HG02798 (cell line): ENCODE measurements around the gene IL31.

Experiments
- ATAC-seq: cut with Tn5 transposase; IDR thresholded peaks from one replicate; pipeline ENCODE4 v1.9.1; 2021; ENCODE audit warnings: mild to moderate bottlenecking; ENCODE audit not compliant: unreplicated experiment, poor library complexity

IL31 gene

DNA sequence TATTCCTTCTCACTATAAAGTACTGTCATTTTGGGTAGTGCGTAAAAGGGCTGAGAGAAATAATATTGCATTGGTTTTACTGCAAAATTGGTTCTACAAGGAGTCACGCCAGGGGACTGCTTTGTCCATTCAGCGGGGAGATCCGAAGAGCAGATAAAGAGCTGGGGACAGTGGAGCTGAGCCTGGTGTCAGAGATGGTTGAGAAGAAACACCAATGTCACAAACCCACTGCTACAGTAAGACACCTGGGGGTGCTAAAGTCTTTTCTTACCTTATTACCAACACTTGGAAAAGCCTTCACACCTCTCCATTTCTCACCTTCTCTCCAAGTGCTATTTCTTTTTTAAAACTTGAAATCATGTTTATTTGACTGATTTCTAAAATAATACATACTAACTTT, 14.1 kb downstream of the IL31 start:
- ATAC-seq: no peak

- no peak for ATAC-seq
Observed at GRCh38 chr12:122158700-122159285, 15.2 kb downstream of the IL31 start.

GRCh38 chr12:122155705-122156104, 18.3 kb downstream of the IL31 start:
- ATAC-seq: no peak

GRCh38 chr12:122152754-122153153, 21.3 kb downstream of the IL31 start:
- ATAC-seq: no peak

- ATAC-seq: no peak
Observed at GRCh38 chr12:122150127-122150681, 23.8 kb downstream of the IL31 start.

DNA sequence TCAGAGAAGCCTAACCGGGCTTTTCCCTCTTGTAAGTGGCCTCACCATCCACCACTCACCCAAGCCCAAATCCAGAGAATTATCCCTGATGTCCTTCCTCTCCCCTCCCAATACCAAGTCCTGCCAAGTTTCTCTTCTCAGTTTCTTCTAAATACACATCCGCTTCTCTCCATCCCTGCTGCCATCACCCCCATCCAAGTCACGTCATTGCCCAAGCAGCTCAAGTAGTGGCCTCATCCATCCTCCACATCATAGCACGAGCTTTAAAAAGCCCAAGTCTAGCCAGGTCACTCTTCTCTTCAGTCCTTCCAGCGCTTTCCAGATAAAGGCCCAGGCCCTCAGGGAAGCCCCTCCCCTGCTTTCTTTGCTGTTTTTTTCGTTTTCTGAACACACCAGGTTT, 25.4 kb downstream of the IL31 start:
- no peak for ATAC-seq

- no peak for ATAC-seq
Observed at GRCh38 chr12:122147514-122148290, 26.3 kb downstream of the IL31 start.

- no peak for ATAC-seq
Observed at GRCh38 chr12:122145505-122146330, 28.3 kb downstream of the IL31 start.

- no peak for ATAC-seq
Observed at GRCh38 chr12:122144885-122145284, 29.1 kb downstream of the IL31 start.

DNA sequence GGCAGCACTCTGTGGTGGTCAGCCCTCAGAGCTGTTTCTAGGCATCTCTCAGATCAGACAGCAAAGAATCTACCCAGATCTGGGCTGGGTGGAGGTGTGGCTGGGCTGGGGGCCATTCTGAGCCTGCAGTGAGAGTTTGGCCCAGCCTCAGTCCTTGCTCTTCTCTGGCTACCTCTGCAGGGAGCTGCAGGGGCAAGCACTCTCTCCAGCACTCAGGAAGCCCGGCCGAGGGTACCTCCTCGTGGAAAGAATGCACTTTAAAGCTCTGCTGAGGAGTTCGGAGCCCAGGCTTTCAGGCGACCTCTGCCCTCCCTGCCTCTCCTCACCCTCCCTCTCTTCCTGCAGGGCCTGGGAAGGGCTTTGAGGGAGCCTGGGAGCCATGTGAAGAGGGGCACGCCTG, 31.2 kb downstream of the IL31 start:
- ATAC-seq: no peak

- ATAC-seq: no peak
Observed at GRCh38 chr12:122141911-122142725, 31.9 kb downstream of the IL31 start.

- ATAC-seq: no peak
Observed at GRCh38 chr12:122140467-122141257, 33.4 kb downstream of the IL31 start.

DNA sequence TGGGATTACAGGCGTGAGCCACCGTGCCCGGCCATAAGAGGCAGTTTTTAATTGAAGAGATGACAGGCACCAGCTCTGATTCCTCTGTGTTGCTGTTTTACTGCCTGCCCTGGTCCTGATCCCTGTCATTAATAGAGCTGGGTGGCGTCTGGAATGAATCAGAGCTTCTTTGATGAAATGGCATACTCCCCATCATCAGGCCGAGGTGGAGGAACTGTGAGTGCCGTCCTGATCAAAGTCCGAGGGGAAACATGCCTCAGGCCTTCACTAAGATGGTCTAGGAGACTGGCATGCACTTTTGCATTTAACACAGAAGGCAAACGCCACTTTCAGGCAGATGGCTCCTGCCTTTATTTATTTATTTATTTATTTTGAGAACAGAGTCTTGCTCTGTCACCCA, 34.1 kb downstream of the IL31 start:
- ATAC-seq: no peak

- no peak for ATAC-seq
Observed at GRCh38 chr12:122139266-122139665, 34.8 kb downstream of the IL31 start.

DNA sequence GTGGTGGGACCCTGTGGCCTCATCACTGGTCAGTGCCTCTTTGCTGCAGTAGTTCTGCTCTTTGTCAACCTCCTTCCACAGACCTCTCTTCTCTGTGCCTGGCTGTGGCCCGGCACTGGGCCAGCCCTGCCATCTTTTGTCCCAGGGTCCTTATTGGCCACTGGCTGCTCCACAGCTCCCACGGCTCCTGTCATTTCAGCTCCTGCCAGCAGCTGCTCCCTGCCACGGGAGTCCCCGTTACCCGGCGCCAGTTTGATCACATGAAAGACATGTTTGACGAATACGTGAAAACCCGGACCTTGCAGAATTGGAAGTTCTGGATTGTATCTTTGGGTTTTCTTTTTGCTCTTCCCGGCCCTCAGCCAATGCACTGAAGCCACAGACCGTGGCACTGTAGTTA, 35.4 kb downstream of the IL31 start:
- ATAC-seq: no peak

DNA sequence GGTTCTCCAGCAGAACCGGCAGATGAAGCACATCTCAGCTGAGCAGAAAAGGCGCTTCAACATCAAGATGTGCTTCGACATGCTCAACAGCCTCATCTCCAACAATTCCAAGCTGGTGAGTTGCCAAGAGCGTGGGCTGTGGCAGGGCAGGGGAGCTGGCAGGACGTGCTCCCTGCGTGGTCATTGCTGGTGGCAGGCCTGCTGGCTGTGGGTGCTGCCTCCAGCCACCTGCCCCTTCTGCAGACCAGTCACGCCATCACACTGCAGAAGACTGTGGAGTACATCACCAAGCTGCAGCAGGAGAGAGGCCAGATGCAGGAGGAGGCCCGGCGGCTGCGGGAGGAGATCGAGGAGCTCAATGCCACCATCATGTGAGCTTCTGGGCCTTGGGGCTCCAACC, 35.8 kb downstream of the IL31 start:
- no peak for ATAC-seq

DNA sequence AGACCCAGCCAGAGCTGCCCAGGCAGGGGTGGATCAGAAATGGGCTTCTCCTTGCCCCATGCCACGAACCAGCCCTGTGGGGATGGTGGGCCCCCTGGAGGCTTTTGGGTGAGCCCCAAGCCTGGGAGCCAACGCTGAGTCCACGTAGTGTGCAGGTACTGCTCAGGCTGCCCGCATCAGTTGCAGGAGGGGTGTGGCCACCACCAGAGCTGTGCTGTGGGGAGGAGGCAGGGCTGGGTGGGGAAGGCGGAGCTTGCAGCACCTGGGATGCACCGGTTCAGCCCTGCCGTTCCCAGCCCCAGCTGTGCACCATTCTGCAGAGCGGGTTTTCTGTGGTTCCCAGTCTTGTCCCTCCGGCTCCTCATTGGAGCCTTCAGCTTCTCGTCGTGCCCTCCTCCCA, 36.3 kb downstream of the IL31 start:
- ATAC-seq: no peak

- no peak for ATAC-seq
Observed at GRCh38 chr12:122137229-122137628, 36.8 kb downstream of the IL31 start.

DNA sequence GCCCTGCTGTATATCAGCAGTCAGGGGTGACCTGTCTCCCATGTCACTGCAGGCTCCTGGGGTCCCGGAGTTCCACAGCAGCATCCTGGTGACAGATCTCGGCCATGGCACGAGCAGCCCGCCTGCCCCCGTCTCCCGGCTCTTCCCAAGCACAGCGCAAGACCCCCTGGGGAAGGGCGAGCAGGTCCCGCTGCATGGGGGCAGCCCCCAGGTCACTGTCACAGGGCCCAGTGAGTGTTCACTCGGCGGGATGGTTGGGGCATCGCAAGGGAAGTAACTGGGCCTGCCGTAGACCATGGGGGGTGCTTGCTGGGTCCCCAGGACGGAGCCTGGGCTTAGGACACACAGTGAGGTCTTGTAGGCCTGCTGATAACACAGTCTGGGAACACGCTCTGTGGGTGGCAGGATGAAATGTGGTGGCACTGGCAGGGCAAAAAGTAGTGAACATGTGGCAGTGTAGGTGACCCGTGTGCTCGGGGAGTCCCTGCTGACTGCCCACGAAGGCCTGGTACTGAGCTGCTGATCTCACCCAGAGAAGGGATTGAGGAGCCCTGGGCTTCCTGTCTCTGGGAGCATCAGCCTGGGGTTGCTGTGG, 38.5 kb downstream of the IL31 start:
- no peak for ATAC-seq
